Central memory CD8-positive, alpha-beta T cell (primary cell): ENCODE results near the gene DIAPH3.

Experiments
- ATAC-seq: fragments of 150-1000 bp; cut with Tn5 transposase; replicated peaks from 2 replicates; pipeline ENCODE4 v1.10.0; 2022; ENCODE audit warnings: mild to moderate bottlenecking, moderate FRiP score, moderate number of reproducible peaks; ENCODE audit not compliant: poor library complexity, severe bottlenecking; ENCODE audit errors: extremely low read depth
- DNase-seq, 2 donors: peaks; one replicate each; pipeline ENCODE4 v3.0.0; 2021; ENCODE audit warnings: low spot score in 2 of 2
- H3K27ac Mint-ChIP-seq: one replicate; pipeline ENCODE4 v1.8.0; 2022; ENCODE audit warnings: low read depth, mild to moderate bottlenecking, moderate library complexity, mixed read lengths
- H3K27me3 Mint-ChIP-seq: one replicate; pipeline ENCODE4 v1.8.0; 2022; ENCODE audit warnings: mixed read lengths
- H3K36me3 Mint-ChIP-seq: one replicate; pipeline ENCODE4 v1.8.0; 2022; ENCODE audit warnings: mild to moderate bottlenecking, moderate library complexity, mixed read lengths; ENCODE audit not compliant: insufficient read depth
- H3K4me1 Mint-ChIP-seq: one replicate; pipeline ENCODE4 v1.8.0; 2022; ENCODE audit warnings: mixed read lengths
- H3K4me3 Mint-ChIP-seq: one replicate; pipeline ENCODE4 v1.8.0; 2022; ENCODE audit warnings: mild to moderate bottlenecking, moderate library complexity, mixed read lengths
- H3K9me3 Mint-ChIP-seq: one replicate; pipeline ENCODE4 v1.8.0; 2022; ENCODE audit warnings: mixed read lengths

The DIAPH3 gene

GRCh38 chr13:59846845-59847620 lies 316.7 kb downstream of the DIAPH3 start:
- Mint-ChIP-seq H3K27me3 (no peaks in the 10 kb centered on the region), H3K27ac (no peak overlapping the region), H3K9me3 (peaks cover 6% of the 10 kb centered on the region), H3K4me3 (no peak overlapping the region), H3K36me3 (peaks cover 2% of the 10 kb centered on the region), H3K4me1 (no peaks in the 10 kb centered on the region)
- DNase-seq (no peak), ATAC-seq (no peak)

GRCh38 chr13:59843040-59843439 lies 320.7 kb downstream of the DIAPH3 start:
- DNase-seq = no peak
- Mint-ChIP-seq H3K27ac (no peak overlapping the region), H3K36me3 (peaks cover 2% of the 10 kb centered on the region), H3K27me3 (no peaks in the 10 kb centered on the region), H3K4me3 (no peak overlapping the region), H3K9me3 (no peaks in the 10 kb centered on the region), H3K4me1 (no peaks in the 10 kb centered on the region)
- no peak for ATAC-seq

GRCh38 chr13:59842507-59842906 lies 321.2 kb downstream of the DIAPH3 start:
- H3K4me3 Mint-ChIP-seq = no peak overlapping the region
- DNase-seq (no peak), ATAC-seq (no peak)
- H3K9me3 Mint-ChIP-seq = no peaks in the 10 kb centered on the region
- no peaks in the 10 kb centered on the region for H3K4me1 Mint-ChIP-seq
- no peak overlapping the region for H3K27ac Mint-ChIP-seq
- no peaks in the 10 kb centered on the region for H3K27me3 Mint-ChIP-seq
- H3K36me3 Mint-ChIP-seq = peaks cover 2% of the 10 kb centered on the region

GRCh38 chr13:59839186-59839585 lies 324.5 kb downstream of the DIAPH3 start:
- Mint-ChIP-seq H3K27me3 (no peaks in the 10 kb centered on the region), H3K9me3 (no peaks in the 10 kb centered on the region), H3K4me3 (no peak overlapping the region), H3K36me3 (no peaks in the 10 kb centered on the region), H3K4me1 (no peaks in the 10 kb centered on the region), H3K27ac (no peak overlapping the region)
- no peak for ATAC-seq
- DNase-seq = no peak

- Mint-ChIP-seq H3K27ac (no peak overlapping the region), H3K4me1 (no peaks in the 10 kb centered on the region), H3K9me3 (no peaks in the 10 kb centered on the region), H3K27me3 (no peaks in the 10 kb centered on the region), H3K36me3 (no peaks in the 10 kb centered on the region), H3K4me3 (no peak overlapping the region)
- no peak for DNase-seq
- no peak for ATAC-seq
These were observed 326.6 kb downstream of the DIAPH3 start for GRCh38 chr13:59837101-59837500.

GRCh38 chr13:59835569-59835968 lies 328.2 kb downstream of the DIAPH3 start:
- H3K36me3 Mint-ChIP-seq = no peaks in the 10 kb centered on the region
- DNase-seq = no peak
- H3K27ac Mint-ChIP-seq = no peak overlapping the region
- H3K4me1 Mint-ChIP-seq = no peaks in the 10 kb centered on the region
- H3K27me3 Mint-ChIP-seq = no peaks in the 10 kb centered on the region
- H3K4me3 Mint-ChIP-seq = no peak overlapping the region
- ATAC-seq = no peak
- no peaks in the 10 kb centered on the region for H3K9me3 Mint-ChIP-seq

- Mint-ChIP-seq H3K27ac (no peak overlapping the region), H3K9me3 (no peaks in the 10 kb centered on the region), H3K4me1 (no peaks in the 10 kb centered on the region), H3K4me3 (no peak overlapping the region), H3K27me3 (no peaks in the 10 kb centered on the region), H3K36me3 (no peaks in the 10 kb centered on the region)
- no peak for DNase-seq
- ATAC-seq = no peak
These were observed 328.9 kb downstream of the DIAPH3 start for GRCh38 chr13:59834801-59835200.

- no peaks in the 10 kb centered on the region for H3K36me3 Mint-ChIP-seq
- no peaks in the 10 kb centered on the region for H3K4me1 Mint-ChIP-seq
- H3K9me3 Mint-ChIP-seq = no peaks in the 10 kb centered on the region
- no peak for ATAC-seq
- DNase-seq = no peak
- no peak overlapping the region for H3K27ac Mint-ChIP-seq
- H3K27me3 Mint-ChIP-seq = no peaks in the 10 kb centered on the region
- no peak overlapping the region for H3K4me3 Mint-ChIP-seq
These were observed 334.0 kb downstream of the DIAPH3 start for GRCh38 chr13:59829690-59830089.

- H3K36me3 Mint-ChIP-seq = peaks cover 1% of the 10 kb centered on the region
- H3K4me3 Mint-ChIP-seq = no peak overlapping the region
- H3K9me3 Mint-ChIP-seq = no peaks in the 10 kb centered on the region
- no peaks in the 10 kb centered on the region for H3K27me3 Mint-ChIP-seq
- DNase-seq (no peak), ATAC-seq (no peak)
- H3K27ac Mint-ChIP-seq = no peak overlapping the region
- no peaks in the 10 kb centered on the region for H3K4me1 Mint-ChIP-seq
These were observed 340.2 kb downstream of the DIAPH3 start for GRCh38 chr13:59823486-59823885.

GRCh38 chr13:59809564-59809963 lies 354.2 kb downstream of the DIAPH3 start:
- Mint-ChIP-seq H3K4me1 (no peaks in the 10 kb centered on the region), H3K4me3 (no peak overlapping the region), H3K27ac (no peak overlapping the region), H3K36me3 (no peaks in the 10 kb centered on the region), H3K27me3 (no peaks in the 10 kb centered on the region), H3K9me3 (no peaks in the 10 kb centered on the region)
- ATAC-seq = no peak
- DNase-seq = no peak

GRCh38 chr13:59806801-59807200 lies 356.9 kb downstream of the DIAPH3 start:
- H3K4me3 Mint-ChIP-seq = no peak overlapping the region
- no peak overlapping the region for H3K27ac Mint-ChIP-seq
- no peaks in the 10 kb centered on the region for H3K36me3 Mint-ChIP-seq
- DNase-seq = no peak
- ATAC-seq = no peak
- H3K4me1 Mint-ChIP-seq = no peaks in the 10 kb centered on the region
- H3K9me3 Mint-ChIP-seq = no peaks in the 10 kb centered on the region
- H3K27me3 Mint-ChIP-seq = no peaks in the 10 kb centered on the region

GRCh38 chr13:59801107-59801880 lies 362.4 kb downstream of the DIAPH3 start:
- Mint-ChIP-seq H3K4me3 (no peak overlapping the region), H3K27ac (no peak overlapping the region), H3K27me3 (no peaks in the 10 kb centered on the region), H3K9me3 (no peaks in the 10 kb centered on the region), H3K36me3 (no peaks in the 10 kb centered on the region), H3K4me1 (no peaks in the 10 kb centered on the region)
- ATAC-seq (no peak), DNase-seq (no peak)

- Mint-ChIP-seq H3K9me3 (no peaks in the 10 kb centered on the region), H3K4me1 (no peaks in the 10 kb centered on the region), H3K27me3 (no peaks in the 10 kb centered on the region), H3K36me3 (no peaks in the 10 kb centered on the region), H3K27ac (no peak overlapping the region), H3K4me3 (no peak overlapping the region)
- ATAC-seq (no peak), DNase-seq (no peak)
These were observed 370.6 kb downstream of the DIAPH3 start for GRCh38 chr13:59793107-59793506.
